IMR-90 (cell line): Measurements from ENCODE around the gene AJAP1. TPM values are rescaled to one million over a fixed set of nuclear protein-coding genes. Genes with fewer than 3 reads are reported as not detected.

ENCODE experiments used
- ATAC-seq: fragments of 200-7000 bp; cut with Tn5 transposase; 2 replicates; pipeline ENCODE4 v1.9.1; 2020; ENCODE audit warnings: low read depth, mild to moderate bottlenecking, moderate library complexity
- BruUV-seq: library from RNA; stranded (reverse); fragments of 400-500 nt; replicated peaks from 2 replicates; lab custom pipeline; 2021; lab: Mats Ljungman, UMichigan
- CTCF ChIA-PET: fragments of 300-600 bp; formaldehyde crosslinking; extraction: SDS; loops from one replicate; lab custom pipeline; 2021; ENCODE audit warnings: antibody characterized with exemption; lab: Yijun Ruan, JAX
- POLR2A ChIA-PET: fragments of 300-600 bp; sonication (Branson Sonifier 250); formaldehyde crosslinking; loops from one replicate; lab custom pipeline; 2022; ENCODE audit warnings: antibody characterized with exemption; ENCODE audit not compliant: unreplicated experiment; lab: Charles Lee
- DNase-seq: peaks from one replicate; pipeline ENCODE4 v3.0.0; 2013
- H2AFZ ChIP-seq: replicated peaks from 2 replicates; pipeline ENCODE3; 2013; ENCODE audit warnings: low read length, mild to moderate bottlenecking; ENCODE audit not compliant: poor library complexity
- H2AK5ac ChIP-seq: 2 replicates; pipeline ENCODE4 v1.6.1; 2013; ENCODE audit warnings: low read depth, low read length, inconsistent platforms
- H2AK9ac ChIP-seq: replicated peaks from 2 replicates; pipeline ENCODE3; 2013; ENCODE audit warnings: mild to moderate bottlenecking, low read depth, low read length, moderate library complexity; ENCODE audit not compliant: poor library complexity
- H2BK120ac ChIP-seq: 2 replicates; pipeline ENCODE4 v1.6.1; 2013; ENCODE audit warnings: low read depth, low read length, inconsistent platforms
- H2BK15ac ChIP-seq: 3 replicates; pipeline ENCODE4 v1.6.1; 2013; ENCODE audit warnings: low read depth, low read length, inconsistent platforms
- H2BK20ac ChIP-seq: 2 replicates; pipeline ENCODE4 v1.6.1; 2013; ENCODE audit warnings: low read depth, mild to moderate bottlenecking, inconsistent platforms, low read length, moderate library complexity
- H2BK5ac ChIP-seq: 2 replicates; pipeline ENCODE4 v1.6.1; 2013; ENCODE audit warnings: mild to moderate bottlenecking, low read depth, low read length, inconsistent platforms; ENCODE audit not compliant: poor library complexity, severe bottlenecking
- H3K14ac ChIP-seq: replicated peaks from 2 replicates; pipeline ENCODE4 v1.6.1; 2013; ENCODE audit warnings: low read depth, low read length, inconsistent platforms
- H3K18ac ChIP-seq: 2 replicates; pipeline ENCODE4 v1.6.1; 2013; ENCODE audit warnings: low read depth, low read length, control low read depth
- H3K23ac ChIP-seq: 2 replicates; pipeline ENCODE4 v1.6.1; 2013; ENCODE audit warnings: low read depth, low read length, inconsistent platforms
- H3K27ac ChIP-seq: 2 replicates; pipeline ENCODE4 v1.5.1; 2013; ENCODE audit warnings: mild to moderate bottlenecking, control low read depth, low read length; ENCODE audit not compliant: insufficient read depth
- H3K27me3 ChIP-seq: 2 replicates; pipeline ENCODE4 v1.6.1; 2013; ENCODE audit warnings: low read length; ENCODE audit not compliant: control insufficient read depth, insufficient read depth
- H3K36me3 ChIP-seq: 2 replicates; pipeline ENCODE4 v1.6.1; 2013; ENCODE audit warnings: low read length, mixed read lengths; ENCODE audit not compliant: control insufficient read depth, insufficient read depth
- H3K4ac ChIP-seq: 2 replicates; pipeline ENCODE4 v1.6.1; 2013; ENCODE audit warnings: low read depth, low read length, inconsistent platforms
- H3K4me1 ChIP-seq: 2 replicates; pipeline ENCODE4 v1.6.1; 2013; ENCODE audit warnings: low read length, mixed read lengths; ENCODE audit not compliant: control insufficient read depth, insufficient read depth
- H3K4me2 ChIP-seq: 2 replicates; pipeline ENCODE4 v1.6.1; 2013; ENCODE audit warnings: low read depth, mild to moderate bottlenecking, control low read depth, low read length, moderate library complexity
- H3K4me3 ChIP-seq: 2 replicates; pipeline ENCODE4 v1.5.1; 2013; ENCODE audit warnings: low read depth, mild to moderate bottlenecking, control low read depth, low read length, moderate library complexity; ENCODE audit not compliant: insufficient read depth
- H3K56ac ChIP-seq: 2 replicates; pipeline ENCODE4 v1.6.1; 2013; ENCODE audit warnings: low read length, inconsistent platforms; ENCODE audit not compliant: insufficient read depth; ENCODE audit errors: extremely low read depth
- H3K79me1 ChIP-seq, 2 experiments: 2 replicates each; pipeline ENCODE4 v1.6.1; 2013; ENCODE audit warnings: low read length in 2 of 2, inconsistent platforms in 1 of 2, low read depth in 1 of 2
- H3K9ac ChIP-seq: 2 replicates; pipeline ENCODE4 v1.6.1; 2013; ENCODE audit warnings: low read depth, low read length, control low read depth
- H3K9me1 ChIP-seq: 2 replicates; pipeline ENCODE4 v1.6.1; 2013; ENCODE audit warnings: low read length, inconsistent platforms; ENCODE audit not compliant: insufficient read depth
- H3K9me3 ChIP-seq: 2 replicates; pipeline ENCODE4 v1.6.1; 2013; ENCODE audit warnings: low read length; ENCODE audit not compliant: control insufficient read depth, insufficient read depth
- H4K20me1 ChIP-seq: 2 replicates; pipeline ENCODE4 v1.6.1; 2013; ENCODE audit warnings: low read length, inconsistent platforms; ENCODE audit not compliant: insufficient read depth
- H4K5ac ChIP-seq: 2 replicates; pipeline ENCODE4 v1.6.1; 2013; ENCODE audit warnings: mild to moderate bottlenecking, low read depth, low read length, control low read depth
- H4K8ac ChIP-seq, 2 experiments: 2 replicates each; pipeline ENCODE4 v1.6.1; 2013; ENCODE audit warnings: low read depth in 2 of 2, low read length in 2 of 2, control low read depth in 1 of 2, inconsistent platforms in 1 of 2
- H4K91ac ChIP-seq: 2 replicates; pipeline ENCODE4 v1.6.1; 2013; ENCODE audit warnings: low read depth, low read length, inconsistent platforms; ENCODE audit not compliant: insufficient read depth
- BHLHE40 ChIP-seq: fragments of 150-350 bp; IDR thresholded peaks from 2 replicates; pipeline ENCODE4 v1.6.1; 2016; ENCODE audit warnings: mild to moderate bottlenecking, low read depth, low read length
- CEBPB ChIP-seq: IDR thresholded peaks from 2 replicates; pipeline ENCODE4 v1.6.1; 2012; ENCODE audit warnings: low read depth, low read length, improper control_type of control experiment
- CHD1 ChIP-seq: IDR thresholded peaks from 2 replicates; pipeline ENCODE4 v1.6.1; 2012; ENCODE audit warnings: low read depth, low read length, improper control_type of control experiment
- CTCF ChIP-seq: conservative IDR thresholded peaks from 2 replicates; pipeline ENCODE4 v1.5.1; 2012; ENCODE audit warnings: mild to moderate bottlenecking, low read depth, low read length, improper control_type of control experiment
- FOS ChIP-seq: fragments of 150-350 bp; IDR thresholded peaks from 2 replicates; pipeline ENCODE4 v1.6.1; 2016; ENCODE audit warnings: low read depth, low read length
- MAFK ChIP-seq: IDR thresholded peaks from 2 replicates; pipeline ENCODE4 v1.6.1; 2012; ENCODE audit warnings: low read depth, low read length, improper control_type of control experiment
- MAZ ChIP-seq: IDR thresholded peaks from 2 replicates; pipeline ENCODE4 v1.6.1; 2012; ENCODE audit warnings: low read depth, mild to moderate bottlenecking, low read length, improper control_type of control experiment, moderate library complexity, borderline replicate concordance
- MXI1 ChIP-seq: IDR thresholded peaks from 2 replicates; pipeline ENCODE4 v1.6.1; 2012; ENCODE audit warnings: low read depth, mild to moderate bottlenecking, low read length, moderate library complexity, borderline replicate concordance
- NFE2L2 ChIP-seq: fragments of 150-350 bp; IDR thresholded peaks from 2 replicates; pipeline ENCODE4 v1.6.1; 2016; ENCODE audit warnings: low read depth, mild to moderate bottlenecking, low read length
- RAD21 ChIP-seq: IDR thresholded peaks from 2 replicates; pipeline ENCODE4 v1.6.1; 2012; ENCODE audit warnings: low read length, improper control_type of control experiment
- RCOR1 ChIP-seq: IDR thresholded peaks from 2 replicates; pipeline ENCODE4 v1.6.1; 2012; ENCODE audit warnings: mild to moderate bottlenecking, low read length, improper control_type of control experiment; ENCODE audit not compliant: insufficient replicate concordance
- WGBS, 2 experiments: methylation state at CpG; one replicate each; pipeline versions ENCODE4 v1.1.5 to v1.1.7; 2013; ENCODE audit warnings: missing lambda C conversion rate in 2 of 2; ENCODE audit not compliant: insufficient read length in 1 of 2; ENCODE audit errors: extremely low coverage in 2 of 2; 5-methylcytosine and 5-hydroxymethylcytosine counted together
- dilution Hi-C: fragments of 300-500 bp; cut with HindIII; formaldehyde crosslinking; loops from one replicate; pipeline ENCODE4 v1.14.3; 2018; ENCODE audit warnings: low sequenced_read_pairs; ENCODE audit not compliant: unreplicated experiment
- in situ Hi-C: fragments of 300-500 bp; cut with MboI; formaldehyde crosslinking; loops from 3 replicates; pipeline ENCODE4 v1.14.3; 2019; ENCODE audit warnings: low sequenced_read_pairs, inconsistent platforms, mixed read lengths
- intact Hi-C: fragments of 100-400 bp; cut with micrococcal nuclease; formaldehyde crosslinking; loops from 2 replicates; pipeline ENCODE4 v1.10.0; 2022
- polyA plus RNA-seq, 3 experiments: library from polyadenylated mRNA; depleted of rRNA; stranded (reverse); fragments of >200 nt; gene quantifications; 2 replicates each; pipeline ENCODE4 v1.2.3, GENCODE V29; 2012; ENCODE audit warnings: low replicate concordance in 1 of 3
- total RNA-seq: library from RNA; depleted of rRNA; stranded (reverse); fragments of >200 nt; gene quantifications from 2 replicates; pipeline ENCODE4 v1.2.3, GENCODE V29; 2012

The AJAP1 gene
- total and polyA plus RNA-seq, 2 of the 4 experiments (the other 2 are of a cell fraction): under 0.01 to 0.02 TPM

GRCh38 chr1:4761324-4761723, 106.9 kb downstream of the AJAP1 start:
- Histone ChIP-seq H2BK20ac (no peak overlapping the region), H3K4ac (no peak overlapping the region), H3K18ac (no peak overlapping the region), H4K91ac (no peak overlapping the region), H3K56ac (no peak overlapping the region), H3K4me2 (no peak overlapping the region), H3K79me1 (no peaks in the 10 kb centered on the region), H3K9ac (no peak overlapping the region), H2AK5ac (no peak overlapping the region), H3K27ac (no peak overlapping the region), H3K27me3 (no peaks in the 10 kb centered on the region), H3K36me3 (no peaks in the 10 kb centered on the region), H2AK9ac (no peak overlapping the region), H3K14ac (no peak overlapping the region), H3K4me1 (no peaks in the 10 kb centered on the region), H2AFZ (no peak overlapping the region), H3K23ac (no peak overlapping the region), H2BK120ac (no peak overlapping the region), H3K9me1 (no peaks in the 10 kb centered on the region), H2BK15ac (no peak overlapping the region), H4K8ac (no peak overlapping the region), H2BK5ac (no peak overlapping the region), H4K20me1 (no peaks in the 10 kb centered on the region), H4K5ac (no peak overlapping the region), H3K9me3 (peaks cover 51% of the 10 kb centered on the region), H3K4me3 (no peak overlapping the region)
- WGBS, 2 experiments: no CpG with 5 or more reads among the region's 5 CpGs
- in situ Hi-C loops (no loop called here), dilution Hi-C loops (no loop called here), intact Hi-C loops (no loop called here)
- CTCF ChIA-PET: no interaction called here
- BruUV-seq: no TSS peak
- ATAC-seq: no peak
- TF ChIP-seq MAZ (no peak), BHLHE40 (no peak), CTCF (no peak), RAD21 (no peak), CEBPB (no peak), CHD1 (no peak), MXI1 (no peak), NFE2L2 (no peak), RCOR1 (no peak), MAFK (no peak), FOS (no peak)
- DNase-seq: no peak
- POLR2A ChIA-PET: no interaction called here
